UCSD-AML1 (cell line): ENCODE data around the gene TIE1.

Source experiments
- DNase-seq: peaks from one replicate; lab custom pipeline; 2025; ENCODE audit not compliant: unreplicated experiment; lab: John Stamatoyannopoulos, UW

Gene TIE1

GRCh38 chr1:43300378-43301094 is at the start of gene TIE1:
Gene TIE1 (plus strand): TSS chr1:43300982. CDS start chr1:43301072, 90 bp downstream.
- DNase-seq, result peak; percentile 75

GRCh38 chr1:43251024-43251423 is 49.8 kb upstream of the TIE1 start:
- no peak for DNase-seq

GRCh38 chr1:43252225-43252624 is 48.6 kb upstream of the TIE1 start:
- DNase-seq, result no peak

GRCh38 chr1:43253173-43253572 is 47.6 kb upstream of the TIE1 start:
- DNase-seq, result no peak

DNA sequence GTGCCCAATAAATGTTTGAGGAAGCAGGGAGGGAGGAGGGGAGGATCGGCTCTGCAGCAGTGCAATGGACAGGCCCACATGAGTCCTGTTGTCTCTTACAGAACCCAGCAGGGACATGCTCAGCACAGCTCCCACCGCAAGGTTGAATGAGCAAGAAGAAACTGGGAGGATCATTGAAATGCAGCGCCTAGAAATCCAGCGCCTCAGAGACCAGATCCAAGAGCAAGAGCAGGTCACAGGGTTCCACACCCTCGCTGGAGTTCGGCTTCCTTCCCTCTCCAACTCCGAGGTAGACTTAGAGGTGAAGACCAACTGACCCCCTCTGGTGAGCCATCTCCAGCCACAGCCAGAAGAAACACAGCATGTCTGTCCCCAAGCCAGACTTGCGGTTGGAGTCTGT is 46.9 kb upstream of the TIE1 start:
- DNase-seq, result no peak

- no peak for DNase-seq
Measured at GRCh38 chr1:43255438-43256210, 45.2 kb upstream of the TIE1 start.

DNA sequence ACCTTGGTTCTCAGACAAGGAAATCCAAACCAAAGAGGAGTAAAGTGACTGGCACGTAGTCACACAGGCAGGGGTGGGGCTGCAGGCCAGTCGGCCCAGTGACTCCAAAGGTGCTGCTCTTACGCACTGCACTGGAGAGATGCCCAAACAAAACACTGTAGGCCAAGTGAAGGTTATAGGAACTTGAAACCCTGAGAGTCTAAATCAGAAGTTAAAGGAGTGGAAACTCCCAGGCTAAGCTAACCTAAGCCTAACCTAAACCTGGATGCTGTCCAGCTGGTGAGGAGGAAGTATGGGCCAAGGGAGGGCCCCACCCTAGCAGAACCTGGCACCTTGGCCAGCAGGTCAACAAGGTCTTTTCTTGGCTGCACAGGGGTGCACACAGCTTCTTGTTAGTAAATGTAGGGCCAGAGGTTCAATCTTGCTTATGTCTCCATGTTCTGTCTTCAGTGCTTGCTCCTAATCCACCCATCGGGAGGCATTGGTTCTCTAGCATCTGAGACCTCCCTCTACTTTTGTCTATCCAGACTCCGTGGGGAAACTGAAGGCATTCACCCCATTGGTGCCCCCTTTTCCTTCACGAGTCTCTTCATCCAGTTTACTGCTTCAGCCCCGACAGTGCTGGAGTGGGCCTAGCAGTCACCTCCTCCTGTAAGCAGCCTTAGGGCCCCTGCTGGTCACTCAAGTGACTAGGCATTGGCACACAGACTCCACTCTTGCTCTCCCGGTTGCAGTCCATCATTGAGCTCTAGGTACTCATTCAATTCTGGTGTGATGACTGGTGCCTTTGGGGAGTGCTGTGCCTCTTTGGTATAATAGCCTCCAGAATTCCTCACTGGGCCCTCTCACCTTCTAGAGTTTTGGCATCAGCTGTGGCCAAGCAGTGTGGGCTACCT is 43.9 kb upstream of the TIE1 start:
- no peak for DNase-seq

DNA sequence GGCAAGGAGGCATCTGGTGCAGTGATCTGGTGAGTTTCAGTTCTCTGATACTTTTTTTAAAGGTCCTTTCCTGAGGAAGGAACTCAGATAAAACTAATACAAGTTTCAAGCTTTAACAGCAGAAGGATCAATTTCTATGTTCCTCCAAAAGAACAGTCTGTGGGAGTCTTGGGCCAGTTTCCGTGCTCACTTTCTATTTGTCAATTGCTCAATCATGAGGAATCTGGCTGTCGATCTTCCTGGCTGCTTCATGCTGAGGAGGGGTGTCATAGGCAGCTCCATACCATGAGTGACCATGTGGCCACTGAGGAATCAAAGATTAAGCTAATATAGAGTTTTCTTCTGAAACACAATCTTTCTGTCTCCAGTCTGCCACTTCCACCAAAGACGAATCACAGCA is 42.4 kb upstream of the TIE1 start:
- DNase-seq, result no peak

GRCh38 chr1:43265431-43265830 is 35.4 kb upstream of the TIE1 start:
- no peak for DNase-seq

DNA sequence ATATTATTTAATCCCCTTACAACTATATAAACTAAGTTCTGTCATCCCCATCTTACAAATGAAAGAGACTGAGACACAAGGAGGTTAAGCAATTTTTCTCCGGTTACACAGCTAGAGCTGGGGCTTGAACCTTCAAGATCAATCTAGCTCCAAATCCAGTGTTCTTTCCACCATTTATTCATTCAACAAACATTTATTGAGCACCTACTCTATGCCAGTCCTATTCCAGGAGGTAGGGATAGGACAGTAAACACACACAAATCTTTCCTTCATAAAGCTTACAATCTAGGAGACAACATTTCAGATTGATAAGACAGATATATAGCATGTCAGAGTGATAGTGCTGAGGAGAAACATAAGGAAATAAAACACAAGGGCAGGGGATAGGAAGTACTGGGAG is 33.9 kb upstream of the TIE1 start:
- DNase-seq, result no peak

DNA sequence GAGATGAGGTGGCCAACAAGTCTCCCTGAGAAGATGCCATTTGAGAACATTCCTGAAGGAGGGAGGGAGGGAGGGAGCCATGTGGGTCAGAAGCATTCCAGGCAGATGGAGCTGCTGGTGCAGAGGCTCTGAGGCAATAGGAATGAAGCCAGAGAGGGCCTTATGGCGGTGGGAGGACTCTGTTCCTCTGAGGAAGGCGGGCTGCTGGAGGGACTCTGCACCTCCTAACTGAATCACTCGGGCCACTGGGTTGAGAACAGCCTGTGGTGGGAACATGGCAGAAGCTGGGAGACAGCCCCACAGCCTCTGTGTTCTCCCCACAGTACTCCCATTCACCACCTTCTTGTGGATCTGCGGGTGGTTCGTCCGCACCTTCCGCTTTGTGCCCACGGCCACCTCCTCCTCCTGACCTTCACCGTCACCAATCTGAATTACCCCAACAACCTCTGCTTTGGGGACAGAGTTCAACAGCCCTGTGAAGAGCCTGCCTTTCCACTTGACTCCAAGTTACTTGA is 33.4 kb upstream of the TIE1 start:
- DNase-seq, result no peak

- DNase-seq, result no peak
Measured at GRCh38 chr1:43267818-43268425, 32.9 kb upstream of the TIE1 start.

DNA sequence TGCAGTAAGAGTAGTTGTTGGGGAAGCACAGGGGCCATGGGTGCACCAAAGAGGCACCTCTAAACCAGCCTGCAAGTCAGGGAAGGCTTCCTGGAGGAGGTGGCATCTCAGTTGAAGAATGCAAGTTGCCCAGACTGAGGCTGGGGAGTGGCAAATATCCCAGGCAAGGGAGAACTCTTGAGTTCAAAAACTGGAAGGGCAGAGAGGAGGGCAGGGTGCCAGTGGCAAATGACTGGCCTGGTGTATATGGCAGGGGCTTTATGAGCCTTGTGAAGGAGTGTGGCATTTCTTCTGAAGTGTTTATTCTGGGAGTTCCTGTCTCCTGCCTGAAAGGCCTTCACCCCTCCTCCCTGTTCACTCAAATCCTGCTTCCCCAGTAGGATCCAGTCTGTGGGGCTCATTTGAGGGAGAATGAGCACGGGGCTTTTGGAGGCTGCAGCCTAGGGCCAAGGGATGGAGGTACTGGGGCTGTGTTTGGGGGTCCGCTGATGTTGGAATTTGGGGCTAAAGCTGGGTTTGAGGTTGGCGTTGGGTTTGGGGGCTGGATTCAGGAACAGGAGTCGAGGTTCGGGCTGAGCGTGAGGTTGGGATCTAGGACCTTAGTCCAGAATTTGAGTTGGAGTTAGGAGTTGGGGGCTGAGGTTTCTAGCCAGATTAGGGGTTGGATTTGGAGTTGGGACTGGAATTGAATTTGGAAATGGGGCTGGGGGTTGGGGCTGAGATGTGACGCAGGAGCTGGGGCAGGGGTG is 31.0 kb upstream of the TIE1 start, which contains the start of gene TMEM125:
Gene TMEM125 (plus strand): TSS at position 357 of the 749 bp plus-strand sequence. CDS start 2,740 bp downstream, outside the sequence.
- DNase-seq, result no peak

DNA sequence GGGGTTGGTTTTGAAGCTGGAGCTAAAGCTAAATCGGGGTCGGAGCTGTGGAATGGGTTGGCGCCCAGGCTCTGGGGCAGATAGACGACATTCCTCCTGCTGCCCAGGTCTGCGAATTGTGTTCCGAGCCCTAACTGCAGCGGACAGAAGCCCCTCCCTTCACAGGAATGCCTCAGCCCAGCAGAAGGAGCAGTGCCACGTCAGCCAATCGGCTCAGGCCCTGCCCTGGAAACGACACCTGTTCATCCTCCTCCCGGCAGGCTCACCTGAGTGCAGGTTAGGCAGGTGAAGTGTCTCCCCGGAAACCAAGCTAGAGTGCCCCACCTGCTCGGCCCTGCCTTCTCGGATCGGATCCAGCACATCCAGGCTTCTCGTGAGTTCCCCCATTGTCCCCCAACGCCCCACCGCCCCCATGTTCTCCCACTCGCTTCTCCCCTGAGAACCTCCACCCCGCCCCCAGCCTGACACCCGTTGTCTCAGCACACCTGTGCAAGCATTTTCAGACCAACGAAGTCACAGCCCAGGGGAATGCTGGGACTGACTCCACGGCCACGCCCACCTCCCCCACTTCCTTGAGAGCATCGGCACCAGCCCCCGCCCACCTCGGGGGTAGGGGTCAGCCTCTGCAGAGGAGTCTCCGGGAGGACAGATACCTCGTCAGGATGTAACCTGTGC is 30.2 kb upstream of the TIE1 start:
- no peak for DNase-seq

DNA sequence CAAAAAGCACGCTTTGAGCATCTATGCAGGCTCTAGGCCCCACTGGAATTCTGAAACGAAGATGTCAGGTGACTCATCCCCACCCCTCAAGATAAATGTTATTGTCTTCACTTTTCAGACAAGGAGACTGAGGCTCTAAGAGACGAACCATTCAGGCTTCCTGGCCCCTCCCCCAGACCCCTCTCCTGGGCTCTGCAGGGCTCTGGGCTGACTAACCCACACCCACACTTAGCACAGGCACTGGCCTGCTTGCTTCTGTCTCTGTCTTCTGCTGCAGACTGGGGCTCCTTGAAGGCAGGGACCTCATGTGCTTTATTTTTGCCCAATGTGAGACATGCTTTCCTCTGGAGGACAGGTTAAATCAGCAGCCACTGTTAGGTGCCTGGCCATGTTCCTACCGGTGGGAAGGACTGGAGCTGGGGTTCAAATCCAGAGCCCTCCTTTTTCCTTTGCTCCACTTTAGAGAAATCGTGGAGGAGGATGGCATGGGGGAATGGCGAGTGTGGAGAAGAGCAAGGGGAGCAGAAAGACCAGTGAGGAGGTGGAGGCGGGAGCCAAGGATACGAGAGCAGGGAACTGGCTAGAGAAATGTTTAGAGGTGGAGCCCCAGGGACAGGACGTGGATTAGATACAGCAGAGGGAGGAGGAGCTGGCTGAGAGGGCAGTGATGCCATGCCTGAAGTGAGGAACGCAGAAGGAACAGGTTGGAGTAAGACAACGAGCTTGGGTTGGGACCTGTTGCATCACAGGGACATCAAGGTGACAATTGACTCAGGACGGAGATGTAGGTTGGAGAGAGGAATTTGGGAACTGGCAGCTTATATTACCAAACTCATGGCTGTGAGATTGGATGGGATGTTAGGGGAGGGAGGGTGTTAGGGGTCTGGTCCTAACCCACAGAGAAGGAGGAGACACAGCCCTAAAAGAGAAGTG is 29.3 kb upstream of the TIE1 start:
- DNase-seq, result no peak

GRCh38 chr1:43272161-43272560 is 28.6 kb upstream of the TIE1 start:
- DNase-seq, result no peak

- DNase-seq, result no peak
Measured at GRCh38 chr1:43272576-43273571, 27.9 kb upstream of the TIE1 start.
